Prostate gland (tissue), 2 donors: ENCODE results near the gene ARGLU1. TPM values are rescaled to one million over a fixed set of nuclear protein-coding genes. Genes with fewer than 3 reads are reported as not detected.
A peak's percentile ranks its signal among the peaks of the same experiment; 100 is the strongest.

Experiments
- DNase-seq: peaks from one replicate; pipeline ENCODE4 v3.0.0-alpha.2; 2019; ENCODE audit warnings: low spot score
- H3K27ac ChIP-seq, 2 donors: fragments of 200-600 bp; sonication (generic); 2 replicates each; pipeline ENCODE4 v1.5.1; 2017 to 2019
- H3K27me3 ChIP-seq: fragments of 200-600 bp; sonication (generic); replicated peaks from 2 replicates; pipeline ENCODE4 v1.5.1; 2019; ENCODE audit not compliant: insufficient read depth
- H3K36me3 ChIP-seq, 2 donors: fragments of 200-600 bp; sonication (generic); 1 replicate in 1 of 2; 2 replicates in 1 of 2; pipeline versions ENCODE4 v1.5.1 to v1.8.1; 2017 to 2019
- H3K4me1 ChIP-seq: fragments of 200-600 bp; sonication (generic); replicated peaks from 2 replicates; pipeline ENCODE4 v1.5.1; 2019
- H3K4me3 ChIP-seq, 2 donors: fragments of 200-600 bp; sonication (generic); 2 replicates each; pipeline ENCODE4 v1.5.1; 2017 to 2019
- H3K9me3 ChIP-seq: fragments of 200-600 bp; sonication (generic); 2 replicates; pipeline ENCODE4 v1.5.1; 2017
- POLR2A ChIP-seq: fragments of 450-650 bp; IDR thresholded peaks from one replicate; pipeline ENCODE4 v1.6.1; 2016; ENCODE audit warnings: antibody characterized with exemption, mild to moderate bottlenecking
- POLR2AphosphoS5 ChIP-seq: sonication (generic); formaldehyde crosslinking; IDR thresholded peaks from one replicate; pipeline ENCODE4 v1.6.1; 2017; ENCODE audit warnings: antibody characterized with exemption
- WGBS: methylation state at CpG from one replicate; pipeline ENCODE4 v1.1.5; 2018; 5-methylcytosine and 5-hydroxymethylcytosine counted together
- intact Hi-C: fragments of 100-400 bp; cut with DNase I; formaldehyde crosslinking; loops from one replicate; pipeline ENCODE4 v1.14.2; 2022
- total RNA-seq, 2 donors: library from RNA; depleted of rRNA; stranded (reverse); fragments of >200 nt; gene quantifications; one replicate each; pipeline ENCODE4 v1.1.0, GENCODE V29; 2016
- TF ChIP-seq, protein P1 (sequence below), 4 experiments: fragments of 200-600 bp in 2 of 4; fragments of 450-650 bp in 2 of 4; sonication (generic) in 2 of 4; IDR thresholded peaks; 1 replicate in 3 of 4; 2 replicates in 1 of 4; pipeline ENCODE4 v1.5.1; 2016 to 2019; ENCODE audit warnings: antibody characterized with exemption in 4 of 4, mild to moderate bottlenecking in 2 of 4, moderate library complexity in 2 of 4

ARGLU1 gene
- total RNA-seq, 2 donors from 2014 or later, result 52.1 to 95.9 TPM

DNA sequence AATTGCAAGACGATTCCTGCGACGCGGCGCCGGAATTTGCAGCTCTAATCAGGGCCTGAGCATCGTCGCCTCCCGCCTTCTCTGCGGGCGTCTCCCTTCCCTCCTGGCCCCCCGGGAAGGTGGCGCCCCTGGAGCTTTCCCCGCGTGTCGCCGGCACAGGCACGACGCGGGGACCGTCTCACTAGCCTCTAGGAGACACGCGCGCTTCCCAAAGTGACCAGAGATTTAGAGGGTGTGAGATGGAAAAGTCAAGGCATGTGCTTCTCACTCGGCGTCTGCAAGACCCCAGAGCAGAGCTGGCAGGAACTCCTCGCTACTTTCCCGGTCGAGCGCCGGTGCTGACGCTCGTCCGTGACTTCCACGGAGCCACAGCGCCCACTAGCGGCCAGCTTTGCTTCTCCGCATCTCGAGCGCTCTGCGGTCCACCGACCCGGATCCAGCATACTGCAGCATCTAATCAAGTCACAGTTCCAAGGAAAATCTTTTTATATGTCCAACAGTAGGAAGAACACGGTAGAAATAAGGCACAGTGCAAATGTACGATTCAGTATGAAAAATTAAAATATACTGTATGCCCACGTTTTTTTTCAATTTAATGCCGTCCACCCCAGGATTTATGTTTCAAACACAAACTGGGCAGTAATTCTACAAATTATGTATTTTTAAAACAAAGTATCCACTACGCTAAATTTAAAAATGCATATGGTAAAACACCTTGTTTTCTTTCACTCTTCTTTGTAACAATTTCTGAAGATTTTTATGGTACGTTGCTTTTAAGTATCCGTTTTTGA, 31.5 kb downstream of the ARGLU1 start:
- Histone ChIP-seq H3K36me3 (no peaks in the 10 kb centered on the region), H3K4me3 (peak overlapping the region; percentile 64 to 69), H3K4me1 (no peaks in the 10 kb centered on the region), H3K9me3 (no peaks in the 10 kb centered on the region), H3K27me3 (no peaks in the 10 kb centered on the region), H3K27ac (peak overlapping the region; percentile 43 to 57)
- WGBS, result 6% methylated on average over 50 of the region's 50 CpGs
- TF ChIP-seq POLR2AphosphoS5, result peak; percentile 51
- TF ChIP-seq, protein P1, sequence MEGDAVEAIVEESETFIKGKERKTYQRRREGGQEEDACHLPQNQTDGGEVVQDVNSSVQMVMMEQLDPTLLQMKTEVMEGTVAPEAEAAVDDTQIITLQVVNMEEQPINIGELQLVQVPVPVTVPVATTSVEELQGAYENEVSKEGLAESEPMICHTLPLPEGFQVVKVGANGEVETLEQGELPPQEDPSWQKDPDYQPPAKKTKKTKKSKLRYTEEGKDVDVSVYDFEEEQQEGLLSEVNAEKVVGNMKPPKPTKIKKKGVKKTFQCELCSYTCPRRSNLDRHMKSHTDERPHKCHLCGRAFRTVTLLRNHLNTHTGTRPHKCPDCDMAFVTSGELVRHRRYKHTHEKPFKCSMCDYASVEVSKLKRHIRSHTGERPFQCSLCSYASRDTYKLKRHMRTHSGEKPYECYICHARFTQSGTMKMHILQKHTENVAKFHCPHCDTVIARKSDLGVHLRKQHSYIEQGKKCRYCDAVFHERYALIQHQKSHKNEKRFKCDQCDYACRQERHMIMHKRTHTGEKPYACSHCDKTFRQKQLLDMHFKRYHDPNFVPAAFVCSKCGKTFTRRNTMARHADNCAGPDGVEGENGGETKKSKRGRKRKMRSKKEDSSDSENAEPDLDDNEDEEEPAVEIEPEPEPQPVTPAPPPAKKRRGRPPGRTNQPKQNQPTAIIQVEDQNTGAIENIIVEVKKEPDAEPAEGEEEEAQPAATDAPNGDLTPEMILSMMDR (IDR thresholded peaks at IDR 0.05), result peak; percentile 91 to 95 (median 94)
- TF ChIP-seq POLR2A, result no peak
- peak; percentile 87 for DNase-seq
- intact Hi-C loops, result loop anchor here (10.0 kb wide), 2 partner anchors 378 to 598 kb away; no protein-coding TSS in a partner anchor

DNA sequence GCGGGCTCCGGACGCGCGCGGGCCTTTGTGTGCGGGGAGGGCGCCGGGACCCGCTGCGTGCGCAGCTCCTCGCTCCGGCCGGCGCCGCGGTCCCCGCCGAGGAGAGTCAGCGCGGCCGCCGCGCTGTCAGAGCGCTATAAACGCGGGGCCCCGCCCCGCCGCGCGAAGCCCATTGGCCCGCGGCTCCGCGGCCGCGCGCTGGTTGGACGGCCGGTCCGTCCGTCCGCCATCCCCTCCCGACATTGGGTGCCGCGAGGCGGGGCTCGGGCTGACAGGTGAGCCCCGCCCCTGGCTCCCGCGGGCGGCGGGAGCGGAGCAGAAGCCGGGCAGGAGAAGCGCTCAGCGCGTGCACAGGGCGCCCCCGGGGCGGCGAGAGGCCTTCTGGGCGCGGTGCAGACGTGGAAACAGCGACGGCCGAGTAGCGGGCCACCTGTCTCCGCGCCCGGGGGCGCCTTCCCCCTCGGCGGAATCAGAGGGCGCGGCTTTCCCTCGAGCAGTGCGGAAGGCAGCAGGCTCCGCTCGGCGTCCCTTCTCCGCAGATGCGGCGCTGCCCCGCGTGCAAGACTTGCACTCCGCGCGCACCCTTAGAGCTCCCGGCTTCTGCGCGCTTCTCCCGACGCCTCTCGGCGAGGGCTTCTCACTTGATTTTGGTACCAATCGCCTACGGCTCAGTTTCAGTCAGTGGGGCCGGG, 32.2 kb downstream of the ARGLU1 start, which contains the start of gene EFNB2:
Gene EFNB2 (minus strand): TSS at position 111 of the 692 bp plus-strand sequence. CDS start 698 bp downstream, outside the sequence.
- peak within 1 kb of the TSS; percentile 80 to 81 for H3K27ac ChIP-seq
- H3K9me3 ChIP-seq, result no peaks in the 10 kb centered on the region
- H3K27me3 ChIP-seq, result no peaks in the 10 kb centered on the region
- H3K36me3 ChIP-seq, result no peaks in the 10 kb centered on the region
- TF ChIP-seq POLR2AphosphoS5 (peak; percentile 9), POLR2A (peak; percentile 93)
- TF ChIP-seq, protein P1 (IDR thresholded peaks at IDR 0.05), result peak in 2 of 4 experiments; percentile 30 to 37
- WGBS, result under 1% methylated on average over 75 of the region's 102 CpGs
- peak; percentile 88 for DNase-seq
- peak within 1 kb of the TSS; percentile 64 to 69 for H3K4me3 ChIP-seq
- no peaks in the 10 kb centered on the region for H3K4me1 ChIP-seq
- intact Hi-C loops, result loop anchor here (10.0 kb wide), 2 partner anchors 379 to 599 kb away; no protein-coding TSS in a partner anchor

DNA sequence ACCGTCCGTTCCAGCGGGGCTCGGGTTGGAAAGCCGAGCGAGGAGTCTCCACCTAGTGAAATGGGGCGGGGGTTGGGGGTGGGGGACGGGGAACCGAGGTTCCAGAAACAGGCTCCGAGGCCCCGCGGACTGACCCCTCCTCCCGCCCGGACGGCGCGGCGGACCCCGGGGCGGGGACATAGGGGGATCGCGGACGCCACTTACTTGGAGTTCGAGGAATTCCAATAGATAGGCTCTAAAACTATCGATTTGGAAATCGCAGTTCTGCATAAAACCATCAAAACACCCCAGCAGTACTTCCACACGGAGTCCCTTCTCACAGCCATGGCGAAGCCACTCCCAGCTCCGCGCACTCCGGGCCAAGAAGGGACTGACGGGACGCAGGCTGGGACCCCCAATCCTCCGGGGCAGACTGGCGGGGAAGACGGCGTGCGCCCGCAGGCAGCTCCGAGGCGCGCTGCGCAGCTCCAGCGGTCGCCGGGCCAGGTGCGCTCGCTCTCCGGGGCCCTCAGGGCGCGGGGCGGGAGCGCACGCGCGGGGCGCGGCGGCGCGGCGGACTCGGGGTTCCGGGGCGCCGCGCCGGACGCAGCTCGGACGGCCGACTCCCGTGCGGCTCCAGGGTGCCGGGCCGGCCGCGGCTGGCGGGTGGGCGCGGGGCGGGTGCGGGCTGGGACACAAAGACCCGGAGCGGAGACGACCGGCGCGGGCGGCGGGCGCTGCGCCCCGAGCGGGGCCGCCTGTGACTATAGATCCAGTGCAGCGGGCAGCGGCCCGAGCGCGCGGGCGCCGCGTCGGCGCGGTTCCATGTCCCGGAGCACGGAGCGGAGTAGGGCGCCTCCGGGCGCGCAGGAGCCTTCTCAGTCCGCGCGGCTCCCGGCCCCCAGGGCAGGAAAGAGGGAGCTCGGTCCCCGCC, 33.0 kb downstream of the ARGLU1 start:
- Histone ChIP-seq H3K4me1 (no peaks in the 10 kb centered on the region), H3K4me3 (peak overlapping the region; percentile 64 to 69), H3K36me3 (no peaks in the 10 kb centered on the region), H3K27me3 (no peaks in the 10 kb centered on the region), H3K9me3 (no peaks in the 10 kb centered on the region), H3K27ac (peak overlapping the region; percentile 80 to 81)
- WGBS, result under 1% methylated on average over 57 of the region's 121 CpGs
- intact Hi-C loops, result loop anchor here (10.0 kb wide), 2 partner anchors 380 to 600 kb away; no protein-coding TSS in a partner anchor
- no peak for TF ChIP-seq POLR2A
- no peak for DNase-seq

DNA sequence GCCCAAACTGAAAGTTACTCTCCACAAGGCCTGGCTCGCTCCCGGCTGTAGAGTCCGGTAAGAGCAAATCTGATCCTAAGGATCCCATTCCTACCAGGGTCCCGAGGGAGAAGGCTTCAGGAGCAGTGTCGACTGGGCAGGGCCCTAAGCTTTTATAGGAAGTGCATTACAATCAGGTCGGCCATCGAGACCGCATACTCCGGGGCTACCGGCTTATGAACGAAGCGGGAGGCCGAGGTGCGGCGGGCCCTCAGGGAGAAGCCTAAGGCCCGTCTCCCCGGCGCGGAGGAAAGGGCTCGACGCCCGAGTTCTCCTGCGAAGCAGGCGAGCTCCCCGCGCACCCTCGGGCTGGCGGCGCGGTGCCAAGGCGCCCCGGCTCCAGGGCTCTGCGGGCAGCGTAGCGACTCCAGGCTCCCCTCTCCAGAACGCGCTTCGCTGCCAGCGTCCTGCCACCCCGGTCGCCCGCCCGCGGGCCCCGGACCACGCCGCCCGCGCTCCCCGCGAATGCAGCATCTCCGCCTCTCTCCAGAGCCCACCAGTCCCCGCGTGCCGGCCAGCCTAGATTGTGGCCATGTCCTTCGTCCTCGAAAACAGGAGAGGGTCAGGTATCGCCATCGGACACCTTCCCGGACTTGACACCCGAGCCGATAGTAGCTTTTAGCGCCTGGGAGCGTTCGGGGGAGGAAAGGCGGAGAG, 33.8 kb downstream of the ARGLU1 start:
- H3K4me1 ChIP-seq, result no peaks in the 10 kb centered on the region
- intact Hi-C loops, result loop anchor here (2.0 to 10.0 kb wide), 3 partner anchors 381 to 1961 kb away; no protein-coding TSS in a partner anchor
- H3K9me3 ChIP-seq, result no peaks in the 10 kb centered on the region
- H3K36me3 ChIP-seq, result no peaks in the 10 kb centered on the region
- no peaks in the 10 kb centered on the region for H3K27me3 ChIP-seq
- WGBS, result 2% methylated on average over 46 of the region's 66 CpGs
- H3K27ac ChIP-seq, result peak overlapping the region; percentile 80 to 81
- TF ChIP-seq, protein P1 (IDR thresholded peaks at IDR 0.05), result peak in 2 of 4 experiments; percentile 8 to 21
- TF ChIP-seq POLR2AphosphoS5 (no peak), POLR2A (no peak)
- peak overlapping the region; percentile 64 to 69 for H3K4me3 ChIP-seq
- peak; percentile 50 for DNase-seq
